Fibroblast of villous mesenchyme (primary cell): Measurements from ENCODE around the gene EZH2. TPM values are rescaled to one million over a fixed set of nuclear protein-coding genes. Genes with fewer than 3 reads are reported as not detected.

Source experiments
- DNase-seq: peaks from one replicate; pipeline ENCODE4 v3.0.0-alpha.2; 2010; ENCODE audit warnings: low read depth
- H3K4me3 ChIP-seq: 2 replicates; pipeline ENCODE4 v1.5.1; 2011; ENCODE audit warnings: low read depth, mild to moderate bottlenecking, low read length
- total RNA-seq: library from RNA; depleted of rRNA; stranded (reverse); fragments of >200 nt; gene quantifications from 2 replicates; pipeline ENCODE4 v1.2.3, GENCODE V29; 2012
- TF ChIP-seq, protein P1 (sequence below): IDR thresholded peaks from 2 replicates; pipeline ENCODE4 v1.5.1; 2012; ENCODE audit warnings: low read depth, mild to moderate bottlenecking, low read length; ENCODE audit not compliant: insufficient read depth

EZH2 gene
- total RNA-seq, 1 donor, result 12.1 TPM

DNA sequence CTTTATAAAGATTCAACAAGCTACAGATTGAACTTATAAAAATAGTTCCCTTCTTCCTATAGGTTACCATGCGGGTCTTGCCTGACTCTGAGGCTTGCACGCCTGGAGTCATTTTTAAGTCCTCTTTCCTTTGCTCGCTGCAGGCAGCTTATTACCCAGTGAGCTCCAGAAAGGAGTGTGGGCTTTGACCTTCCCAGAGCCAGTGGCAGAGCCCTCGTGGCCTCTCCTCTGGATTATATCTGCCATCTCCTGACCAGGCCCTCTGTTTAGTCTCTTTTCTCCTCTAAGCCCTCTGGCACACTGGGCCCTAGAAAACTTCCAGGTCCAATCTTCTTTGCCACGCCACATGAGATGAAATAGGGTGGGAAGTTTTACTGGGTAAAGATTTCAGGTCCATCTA is 39.9 kb upstream of the EZH2 start:
- TF ChIP-seq, protein P1, sequence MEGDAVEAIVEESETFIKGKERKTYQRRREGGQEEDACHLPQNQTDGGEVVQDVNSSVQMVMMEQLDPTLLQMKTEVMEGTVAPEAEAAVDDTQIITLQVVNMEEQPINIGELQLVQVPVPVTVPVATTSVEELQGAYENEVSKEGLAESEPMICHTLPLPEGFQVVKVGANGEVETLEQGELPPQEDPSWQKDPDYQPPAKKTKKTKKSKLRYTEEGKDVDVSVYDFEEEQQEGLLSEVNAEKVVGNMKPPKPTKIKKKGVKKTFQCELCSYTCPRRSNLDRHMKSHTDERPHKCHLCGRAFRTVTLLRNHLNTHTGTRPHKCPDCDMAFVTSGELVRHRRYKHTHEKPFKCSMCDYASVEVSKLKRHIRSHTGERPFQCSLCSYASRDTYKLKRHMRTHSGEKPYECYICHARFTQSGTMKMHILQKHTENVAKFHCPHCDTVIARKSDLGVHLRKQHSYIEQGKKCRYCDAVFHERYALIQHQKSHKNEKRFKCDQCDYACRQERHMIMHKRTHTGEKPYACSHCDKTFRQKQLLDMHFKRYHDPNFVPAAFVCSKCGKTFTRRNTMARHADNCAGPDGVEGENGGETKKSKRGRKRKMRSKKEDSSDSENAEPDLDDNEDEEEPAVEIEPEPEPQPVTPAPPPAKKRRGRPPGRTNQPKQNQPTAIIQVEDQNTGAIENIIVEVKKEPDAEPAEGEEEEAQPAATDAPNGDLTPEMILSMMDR, result no peak
- DNase-seq, result no peak
- H3K4me3 ChIP-seq, result no peak overlapping the region

DNA sequence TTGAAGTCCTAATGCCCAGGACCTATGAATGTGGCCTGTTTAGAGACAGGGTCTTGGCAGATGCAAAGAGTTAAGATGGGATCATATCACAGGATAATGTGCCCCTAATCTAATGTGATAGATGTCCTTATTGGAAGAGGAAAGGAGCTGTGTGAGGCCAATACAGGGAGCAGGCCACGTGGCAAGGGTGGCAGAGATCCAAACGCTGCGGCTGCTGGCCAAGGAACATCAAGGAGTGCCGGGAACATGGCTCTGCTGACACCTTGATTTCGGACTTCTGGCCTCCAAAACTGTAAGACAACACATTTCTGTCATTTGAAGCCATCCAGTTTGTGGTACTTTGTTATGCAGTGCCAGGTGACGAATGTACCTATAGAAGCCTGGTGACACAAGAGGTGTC is 37.7 kb upstream of the EZH2 start:
- H3K4me3 ChIP-seq, result no peak overlapping the region
- no peak for DNase-seq
- TF ChIP-seq, protein P1, result no peak

DNA sequence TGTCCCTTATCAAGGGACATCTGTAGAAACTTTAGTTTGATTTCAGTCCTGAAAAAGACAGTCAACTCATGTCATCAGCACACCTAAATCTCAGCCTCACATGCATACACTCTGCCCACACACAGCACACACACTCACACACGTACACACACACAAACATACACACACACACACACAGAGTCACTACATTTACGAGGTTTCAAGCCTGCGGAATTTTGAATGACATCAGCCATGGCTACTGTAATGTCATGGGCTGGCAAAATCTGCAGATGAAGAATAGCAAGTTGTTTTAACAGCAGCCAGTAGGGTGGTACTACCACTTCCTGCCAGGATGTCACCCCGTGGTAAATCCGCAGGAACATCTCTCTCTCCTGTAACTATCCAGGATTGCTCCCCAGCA is 37.1 kb upstream of the EZH2 start:
- TF ChIP-seq, protein P1, result no peak

DNA sequence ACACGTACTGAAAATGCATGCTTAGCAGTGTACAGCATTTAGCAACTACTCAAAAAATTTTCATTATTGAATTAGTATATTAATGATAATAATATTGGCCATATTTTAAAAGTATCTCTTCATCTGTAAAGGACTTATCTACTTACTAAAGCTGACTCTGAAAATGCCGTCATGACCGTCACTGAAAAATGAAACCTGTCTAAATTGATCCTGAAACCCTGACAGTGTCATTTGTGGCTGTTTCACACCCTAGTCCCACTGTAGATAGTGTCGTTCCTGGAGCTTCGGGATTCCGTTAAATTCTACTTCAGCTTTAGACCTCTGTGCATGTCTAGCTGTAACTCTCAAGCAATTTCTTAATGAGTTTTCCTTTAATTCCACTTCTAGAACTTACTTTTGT is 35.8 kb upstream of the EZH2 start:
- no peak overlapping the region for H3K4me3 ChIP-seq
- TF ChIP-seq, protein P1, result no peak
- DNase-seq, result no peak

More for the DNA sequence above, 37.1 kb upstream of the EZH2 start:
- DNase-seq, result no peak
- no peak overlapping the region for H3K4me3 ChIP-seq

DNA sequence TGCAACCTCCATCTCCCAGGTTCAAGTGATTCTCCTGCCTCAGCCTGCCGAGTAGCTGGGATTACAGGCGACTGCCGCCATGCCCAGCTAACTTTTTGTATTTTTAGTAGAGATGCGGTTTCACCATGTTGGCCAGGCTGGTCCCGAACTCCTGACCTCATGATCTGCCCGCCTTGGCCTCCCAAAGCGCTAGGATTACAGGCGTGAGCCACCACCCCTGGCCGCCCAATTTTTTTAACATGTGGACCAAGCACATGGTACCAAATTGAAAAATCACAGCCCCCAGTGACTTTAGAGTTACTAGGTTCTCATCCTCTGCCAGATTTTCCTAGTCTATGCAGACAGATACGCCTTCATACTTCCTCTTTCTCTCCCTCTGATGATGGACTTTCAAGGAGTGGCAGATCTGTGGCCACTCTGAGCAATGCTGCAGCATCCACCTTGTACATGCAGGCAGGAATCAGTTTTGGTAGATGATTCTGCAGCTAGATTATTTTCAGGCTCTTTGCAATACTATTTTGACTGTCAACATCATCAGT is 34.0 kb upstream of the EZH2 start:
- no peak overlapping the region for H3K4me3 ChIP-seq
- TF ChIP-seq, protein P1, result no peak
- DNase-seq, result no peak

DNA sequence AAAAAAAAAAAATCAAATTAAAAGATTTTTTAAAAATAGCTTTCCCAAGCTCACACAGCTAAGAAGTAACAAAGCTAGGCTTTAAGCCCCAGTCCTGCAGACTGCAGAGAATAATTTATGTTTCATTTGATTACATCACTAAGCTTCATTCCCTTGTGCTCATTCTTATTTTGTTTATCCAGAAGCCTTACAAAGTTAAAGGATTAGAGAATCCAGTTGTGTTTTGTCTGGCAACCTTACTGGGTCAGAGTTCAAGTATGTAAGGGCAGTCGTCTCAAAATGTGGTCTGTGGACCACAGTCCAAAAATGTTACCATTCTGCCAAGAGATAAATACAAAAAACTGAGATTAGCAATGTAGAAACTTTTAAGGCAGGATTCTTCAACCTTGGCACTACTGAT is 32.1 kb upstream of the EZH2 start:
- TF ChIP-seq, protein P1, result no peak

DNA sequence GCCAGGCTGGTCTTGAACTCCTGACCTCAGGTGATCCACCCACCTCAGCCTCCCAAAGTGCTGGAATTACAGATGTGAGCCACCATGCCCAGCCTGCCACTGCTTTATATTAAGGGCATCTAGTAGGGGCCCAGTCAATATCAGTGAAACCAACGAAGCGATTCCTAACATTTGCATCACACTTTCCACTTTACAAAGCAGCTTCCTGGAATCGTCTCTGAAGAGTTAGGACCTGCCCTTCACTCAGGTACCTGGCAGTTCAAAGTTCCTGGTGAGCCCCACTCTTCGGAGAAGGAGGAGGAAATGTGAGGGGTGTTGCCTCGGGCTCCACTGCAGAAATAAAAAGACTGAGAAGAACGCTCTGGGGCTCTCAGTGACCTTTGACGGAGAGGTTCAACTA is 31.1 kb upstream of the EZH2 start:
- DNase-seq, result no peak
- TF ChIP-seq, protein P1, result no peak
- H3K4me3 ChIP-seq, result no peak overlapping the region

More for the DNA sequence above, 32.1 kb upstream of the EZH2 start:
- no peak overlapping the region for H3K4me3 ChIP-seq
- peak; percentile 85 for DNase-seq
